Measurements from ENCODE around the gene ZNF654. TPM values are rescaled to one million over a fixed set of nuclear protein-coding genes. Genes with fewer than 3 reads are reported as not detected.

Gene ZNF654
- total RNA-seq, 4 donors from 2014 or later: 17.5 to 28.6 (median 24.5) TPM

GRCh38 chr3:88150806-88151205, 91.8 kb downstream of the ZNF654 start:
- TF ChIP-seq CTCF (IDR thresholded peaks at IDR 0.05; ENCODE audit: low read depth): no peak

- TF ChIP-seq CTCF (IDR thresholded peaks at IDR 0.05; ENCODE audit: low read depth): no peak
These were observed 92.3 kb downstream of the ZNF654 start for GRCh38 chr3:88151358-88151757.

GRCh38 chr3:88152841-88153240, 93.8 kb downstream of the ZNF654 start:
- no peak for TF ChIP-seq CTCF (IDR thresholded peaks at IDR 0.05; ENCODE audit: low read depth)

GRCh38 chr3:88166419-88166971, 107.4 kb downstream of the ZNF654 start:
- no peak for TF ChIP-seq CTCF (IDR thresholded peaks at IDR 0.05; ENCODE audit: low read depth)

GRCh38 chr3:88167173-88167572, 108.1 kb downstream of the ZNF654 start:
- TF ChIP-seq CTCF (IDR thresholded peaks at IDR 0.05; ENCODE audit: low read depth): no peak

- no peak for TF ChIP-seq CTCF (IDR thresholded peaks at IDR 0.05; ENCODE audit: low read depth)
These were observed 108.6 kb downstream of the ZNF654 start for GRCh38 chr3:88167704-88168103.

GRCh38 chr3:88168171-88168570, 109.1 kb downstream of the ZNF654 start:
- TF ChIP-seq CTCF (IDR thresholded peaks at IDR 0.05; ENCODE audit: low read depth): no peak
